H1 (cell line): ENCODE measurements around the gene SPSB2. TPM values are rescaled to one million over a fixed set of nuclear protein-coding genes. Genes with fewer than 3 reads are reported as not detected.

Source experiments
- CTCF ChIA-PET: fragments of 300-600 bp; sonication (Branson Sonifier 250); formaldehyde crosslinking; loops from one replicate; lab custom pipeline; 2021; ENCODE audit not compliant: partially characterized antibody; lab: Charles Lee
- POLR2A ChIA-PET: fragments of 300-600 bp; sonication (Branson Sonifier 250); formaldehyde crosslinking; loops from one replicate; lab custom pipeline; 2021; ENCODE audit warnings: inconsistent platforms; ENCODE audit not compliant: partially characterized antibody; lab: Charles Lee
- DNase-seq, 2 experiments: peaks; one replicate each; pipeline versions ENCODE4 v3.0.0 to v3.0.0-alpha.2; 2010 to 2022; ENCODE audit warnings: low spot score in 2 of 2, low read depth in 1 of 2, mixed read lengths in 1 of 2
- FAIRE-seq: peaks from 2 replicates; lab custom pipeline; 2011; peaks lifted over from hg19 to GRCh38; lab: Jason Lieb, UNC
- H2AFZ ChIP-seq: 2 replicates; pipeline ENCODE4 v1.8.1; 2012; ENCODE audit warnings: low read length, inconsistent platforms
- H2AK5ac ChIP-seq: 2 replicates; pipeline ENCODE4 v1.6.1; 2013; ENCODE audit warnings: low read depth, low read length
- H2BK120ac ChIP-seq: replicated peaks from 2 replicates; pipeline ENCODE3; 2013; ENCODE audit warnings: low read depth, low read length, inconsistent platforms
- H2BK12ac ChIP-seq: 2 replicates; pipeline ENCODE4 v1.6.1; 2013; ENCODE audit warnings: low read depth, low read length
- H2BK15ac ChIP-seq: 2 replicates; pipeline ENCODE4 v1.6.1; 2013; ENCODE audit warnings: low read length
- H2BK20ac ChIP-seq: 2 replicates; pipeline ENCODE4 v1.6.1; 2013; ENCODE audit warnings: low read length
- H2BK5ac ChIP-seq: 2 replicates; pipeline ENCODE4 v1.6.1; 2013; ENCODE audit warnings: low read depth, low read length
- H3K14ac ChIP-seq: 2 replicates; pipeline ENCODE4 v1.6.1; 2013; ENCODE audit warnings: inconsistent platforms; ENCODE audit not compliant: insufficient read length
- H3K18ac ChIP-seq: 2 replicates; pipeline ENCODE4 v1.6.1; 2013; ENCODE audit warnings: low read length; ENCODE audit errors: extremely low read depth
- H3K23ac ChIP-seq: 2 replicates; pipeline ENCODE4 v1.6.1; 2013; ENCODE audit warnings: inconsistent platforms; ENCODE audit not compliant: insufficient read length
- H3K23me2 ChIP-seq: 2 replicates; pipeline ENCODE4 v1.6.1; 2013; ENCODE audit warnings: low read depth, low read length
- H3K27ac ChIP-seq: 2 replicates; pipeline ENCODE4 v1.6.1; 2011; ENCODE audit warnings: low read depth, low read length, inconsistent platforms
- H3K27me3 ChIP-seq, 4 experiments: replicated peaks in 1 of 4; 1 replicate in 1 of 4; 2 replicates in 3 of 4; pipeline versions ENCODE4 v1.6.1 to v1.8.1; 2011 to 2013; ENCODE audit warnings: low read length in 3 of 4, mild to moderate bottlenecking in 3 of 4, inconsistent platforms in 2 of 4, mixed read lengths in 2 of 4, moderate library complexity in 1 of 4; ENCODE audit not compliant: control insufficient read depth in 3 of 4, insufficient read depth in 3 of 4; ENCODE audit errors: extremely low read depth in 1 of 4
- H3K36me3 ChIP-seq, 4 experiments: 2 replicates each; pipeline versions ENCODE4 v1.6.1 to v1.8.1; 2011 to 2013; ENCODE audit warnings: mild to moderate bottlenecking in 4 of 4, low read length in 3 of 4, moderate library complexity in 2 of 4, control low read depth in 1 of 4, inconsistent platforms in 1 of 4; ENCODE audit not compliant: insufficient read depth in 4 of 4, control insufficient read depth in 2 of 4
- H3K4ac ChIP-seq: replicated peaks from 2 replicates; pipeline ENCODE3; 2013; ENCODE audit warnings: low read length, low read depth, mixed read lengths, inconsistent platforms; ENCODE audit not compliant: insufficient read length
- H3K4me1 ChIP-seq, 4 experiments: replicated peaks in 1 of 4; 1 replicate in 1 of 4; 2 replicates in 3 of 4; pipeline versions ENCODE4 v1.6.1 to v1.8.1; 2011 to 2013; ENCODE audit warnings: low read length in 3 of 4, inconsistent platforms in 2 of 4, mixed read lengths in 1 of 4; ENCODE audit not compliant: insufficient read depth in 4 of 4, control insufficient read depth in 3 of 4
- H3K4me2 ChIP-seq, 2 experiments: 2 replicates each; pipeline versions ENCODE4 v1.6.1 to v1.8.1; 2011 to 2013; ENCODE audit warnings: low read depth in 2 of 2, low read length in 2 of 2, control low read depth in 1 of 2, inconsistent platforms in 1 of 2, mild to moderate bottlenecking in 1 of 2; ENCODE audit not compliant: insufficient read depth in 1 of 2
- H3K4me3 ChIP-seq, 4 experiments: fragments of 200-600, 300-600 bp in 1 of 4; sonication (generic), shearing (Covaris generic), sonication (Bioruptor Twin) in 1 of 4; 2 replicates each; pipeline versions ENCODE4 v1.5.1 to v1.8.1; 2011 to 2016; ENCODE audit warnings: low read length in 4 of 4, low read depth in 3 of 4, control low read depth in 2 of 4, inconsistent platforms in 2 of 4, mild to moderate bottlenecking in 2 of 4, mixed read lengths in 1 of 4, moderate library complexity in 1 of 4; ENCODE audit not compliant: insufficient read depth in 2 of 4; ENCODE audit errors: extremely low read depth in 1 of 4
- H3K56ac ChIP-seq: replicated peaks from 2 replicates; pipeline ENCODE3; 2013; ENCODE audit warnings: low read depth, mild to moderate bottlenecking, mixed read lengths, low read length, inconsistent platforms; ENCODE audit not compliant: insufficient read length
- H3K79me1 ChIP-seq: 2 replicates; pipeline ENCODE4 v1.6.1; 2013; ENCODE audit warnings: low read depth, low read length, control low read depth
- H3K79me2 ChIP-seq, 2 experiments: 2 replicates each; pipeline versions ENCODE4 v1.6.1 to v1.8.1; 2012 to 2013; ENCODE audit warnings: low read length in 2 of 2, mild to moderate bottlenecking in 2 of 2, inconsistent platforms in 1 of 2; ENCODE audit not compliant: insufficient read depth in 2 of 2, control insufficient read depth in 1 of 2
- H3K9ac ChIP-seq, 4 experiments: replicated peaks in 1 of 4; 1 replicate in 1 of 4; 2 replicates in 3 of 4; pipeline versions ENCODE4 v1.6.1 to v1.8.1; 2011 to 2013; ENCODE audit warnings: low read depth in 3 of 4, low read length in 3 of 4, control low read depth in 2 of 4, mild to moderate bottlenecking in 2 of 4, moderate library complexity in 2 of 4, inconsistent platforms in 1 of 4; ENCODE audit errors: extremely low read depth in 1 of 4
- H3K9me3 ChIP-seq, 2 experiments: 2 replicates each; pipeline versions ENCODE4 v1.6.1 to v1.8.1; 2012 to 2013; ENCODE audit warnings: mild to moderate bottlenecking in 2 of 2, moderate library complexity in 2 of 2, control low read depth in 1 of 2, inconsistent platforms in 1 of 2, low read depth in 1 of 2, low read length in 1 of 2, mixed read lengths in 1 of 2; ENCODE audit not compliant: insufficient read depth in 2 of 2
- H4K20me1 ChIP-seq, 2 experiments: replicated peaks in 1 of 2; 2 replicates each; pipeline versions ENCODE3 to v1.8.1; 2011 to 2013; ENCODE audit warnings: inconsistent platforms in 2 of 2, low read length in 2 of 2, mild to moderate bottlenecking in 1 of 2; ENCODE audit not compliant: insufficient read depth in 2 of 2, control insufficient read depth in 1 of 2
- H4K5ac ChIP-seq: 2 replicates; pipeline ENCODE4 v1.6.1; 2013; ENCODE audit warnings: low read length, low read depth, mixed read lengths, inconsistent platforms; ENCODE audit not compliant: insufficient read length
- H4K8ac ChIP-seq: 2 replicates; pipeline ENCODE4 v1.8.0; 2013; ENCODE audit warnings: mild to moderate bottlenecking, moderate library complexity, low read length, inconsistent platforms; ENCODE audit not compliant: insufficient read depth; ENCODE audit errors: extremely low read depth
- H4K91ac ChIP-seq: replicated peaks from 2 replicates; pipeline ENCODE3; 2013; ENCODE audit warnings: low read length, mixed read lengths, inconsistent platforms; ENCODE audit not compliant: insufficient read length
- CEBPB ChIP-seq: IDR thresholded peaks from 2 replicates; pipeline ENCODE4 v1.6.1; 2012; ENCODE audit warnings: low read depth, low read length
- TAF1 ChIP-seq: IDR thresholded peaks from 2 replicates; pipeline ENCODE4 v1.6.1; 2011; ENCODE audit warnings: mild to moderate bottlenecking, low read depth, low read length
- WGBS, 2 experiments: shearing (Covaris generic) in 1 of 2; methylation state at CpG; one replicate each; pipeline versions ENCODE4 v1.1.6 to v1.1.7; 2013 to 2015; ENCODE audit warnings: low lambda C conversion rate in 2 of 2, mixed read lengths in 2 of 2, inconsistent platforms in 1 of 2, low coverage in 1 of 2, missing lambda C conversion rate in 1 of 2; ENCODE audit not compliant: insufficient replicate concordance in 2 of 2, insufficient coverage in 1 of 2, insufficient read length in 1 of 2; ENCODE audit errors: extremely low coverage in 1 of 2, missing lambda C conversion rate in 1 of 2; 5-methylcytosine and 5-hydroxymethylcytosine counted together
- polyA plus RNA-seq, 7 experiments: library from polyadenylated mRNA; depleted of rRNA in 3 of 7; stranded (reverse) in 5 of 7; unstranded in 2 of 7; fragments of >200 nt in 5 of 7; fragments of 200-250 nt in 2 of 7; gene quantifications; 1 replicate in 5 of 7; 2 replicates in 1 of 7; 4 replicates in 1 of 7; pipeline versions ENCODE4 v1.2.1 to v1.2.3, GENCODE V29; 2011 to 2013; ENCODE audit warnings: missing spikeins in 2 of 7, mixed read lengths in 2 of 7
- total RNA-seq: library from RNA; stranded (reverse); fragmentation: NEBNext Ultra II Directional; extraction: Animal tissue kit (Norgen Biotek cat#: 25700); gene quantifications from 2 replicates; pipeline ENCODE4 v1.2.1, GENCODE V29; 2021

Gene SPSB2
- total and polyA plus RNA-seq, 2 of the 8 experiments (the other 6 are each of a cell fraction or from before 2014, with no cell fraction given) = 13.0 to 23.2 TPM

GRCh38 chr12:6903722-6904121 is 30.6 kb upstream of the SPSB2 start:
- POLR2A ChIA-PET = interaction anchor here (2.8 to 39.6 kb wide), 6 partner anchors 10 to 38 kb away, joined by 18 to 1027 read pairs (median 128); partner anchors contain the start of genes ATN1, C12orf57, ENO2 and PTPN6
- Histone ChIP-seq H3K23ac (no peak overlapping the region), H4K91ac (no peak overlapping the region), H2BK15ac (no peak overlapping the region), H3K18ac (no peak overlapping the region), H2BK120ac (no peak overlapping the region), H3K23me2 (peaks cover 3% of the 10 kb centered on the region; the same call in 1 of the 2 replicates), H3K56ac (no peak overlapping the region), H3K79me2 (no peaks in the 10 kb centered on the region), H3K4ac (no peak overlapping the region), H3K9ac (peak overlapping the region in 1 of 4 experiments; percentile 35; a peak in 1 of 7 replicates), H3K9me3 (no peaks in the 10 kb centered on the region)
- FAIRE-seq (no peak), DNase-seq (no peak)
- TF ChIP-seq TAF1 (no peak), CEBPB (no peak)
- TF ChIP-seq, all 59 proteins: peak for 0
- Histone ChIP-seq H4K20me1 (no peaks in the 10 kb centered on the region), H4K5ac (no peak overlapping the region), H3K4me2 (peak overlapping the region in 1 of 2 experiments; percentile 84; a peak in 1 of 4 replicates), H2AK5ac (no peak overlapping the region), H3K14ac (no peak overlapping the region), H3K79me1 (no peaks in the 10 kb centered on the region), H2AFZ (peak overlapping the region; percentile 60; the same call in 1 of the 2 replicates), H4K8ac (no peak overlapping the region), H3K4me1 (peaks cover 3 to 12% (median 11%) of the 10 kb centered on the region in 4 experiments; a peak in 5 of 7 replicates), H3K27me3 (peaks cover 0 to 4% (median 0%) of the 10 kb centered on the region in 4 experiments; a peak in 4 of 7 replicates), H2BK12ac (no peak overlapping the region), H3K27ac (no peak overlapping the region), H2BK5ac (no peak overlapping the region), H3K36me3 (no peaks in the 10 kb centered on the region), H2BK20ac (no peak overlapping the region), H3K4me3 (peak overlapping the region in 1 of 4 experiments; percentile 16; a peak in 1 of 8 replicates)
- WGBS, 2 experiments = 92% methylated on average over 1 of the region's 1 CpG; no CpG with 5 or more reads in 1 of the 2 experiments
- CTCF ChIA-PET = interaction anchor here (0.6 to 13.0 kb wide), 4 partner anchors 13 to 204 kb away, joined by 3 to 74 read pairs (median 5); partner anchors contain the start of gene ENO2
